ENCODE results near the gene BTBD16. TPM values are rescaled to one million over a fixed set of nuclear protein-coding genes. Genes with fewer than 3 reads are reported as not detected.

BTBD16 gene
- total and polyA plus RNA-seq, 10 of the 15 experiments (the other 5 are each of a cell fraction or from before 2014, with no cell fraction given), result 0.11 TPM; not detected in 9

- no peak overlapping the region for H3K9ac ChIP-seq (ENCODE audit: control insufficient read depth, insufficient read depth, low read length)
- no peaks in the 10 kb centered on the region for H3K79me2 ChIP-seq (ENCODE audit: control insufficient read depth, insufficient read depth, low read length)
- ATAC-seq, result no peak
- 50% methylated on average over 11 of the region's 11 CpGs for WGBS (ENCODE audit: insufficient coverage, insufficient replicate concordance, low lambda C conversion rate, missing lambda C conversion rate)
- POLR2A ChIA-PET, result no interaction called here
- H3K27me3 ChIP-seq (replicated peaks in 1 of 2; ENCODE audit: control insufficient read depth in 2 of 2, insufficient read depth in 2 of 2, low read length in 1 of 2), result 0 out of 4 replicates have a peak, but pooled peaks cover 0 to 1% of the 10 kb centered on the region in 2 experiments
- SMC1A ChIA-PET (ENCODE audit: uncharacterized antibody, unreplicated experiment), result no interaction called here
- DNase-seq (ENCODE audit: low read depth, low spot score), result no peak
- in situ Hi-C loops (cut with MboI), result no loop called here
- no peaks in the 10 kb centered on the region for H3K36me3 ChIP-seq (ENCODE audit: control insufficient read depth in 2 of 2, insufficient read depth in 2 of 2, low read length in 1 of 2)
- no TSS peak for BruUV-seq (replicated peaks)
- RAD21 ChIA-PET (ENCODE audit: unreplicated experiment), result no interaction called here
- no peaks in the 10 kb centered on the region for H3K4me1 ChIP-seq (ENCODE audit: control insufficient read depth, insufficient read depth, low read length)
- intact Hi-C loops (cut with micrococcal nuclease; ENCODE audit: unreplicated experiment), result no loop called here
- no peak overlapping the region for H3K4me2 ChIP-seq (ENCODE audit: control insufficient read depth, insufficient read depth)
- no peak overlapping the region for H2AFZ ChIP-seq (ENCODE audit: control insufficient read depth, low read depth, low read length)
- H3K27ac ChIP-seq (ENCODE audit: control insufficient read depth, insufficient read depth), result no peak overlapping the region
- FAIRE-seq, result no peak
- CTCF ChIA-PET, result no interaction called here
- H3K4me3 ChIP-seq, result no peak overlapping the region
- no peaks in the 10 kb centered on the region for H3K9me3 ChIP-seq (replicated peaks; ENCODE audit: control insufficient read depth, insufficient read depth, low read length)
- H4K20me1 ChIP-seq (ENCODE audit: control insufficient read depth, insufficient read depth), result no peaks in the 10 kb centered on the region
- TF ChIP-seq EGR1 (IDR thresholded peaks at IDR 0.05; ENCODE audit: borderline replicate concordance in 1 of 2, low read depth in 2 of 2, low read length in 2 of 2) (no peak), ESRRA (IDR thresholded peaks at IDR 0.05; ENCODE audit: low read length) (no peak), PML (IDR thresholded peaks at IDR 0.05; ENCODE audit: low read length) (no peak), IKZF2 (IDR thresholded peaks at IDR 0.05) (no peak), DPF2 (IDR thresholded peaks at IDR 0.05) (no peak), SKIL (IDR thresholded peaks at IDR 0.05; ENCODE audit: low read depth, poor library complexity, severe bottlenecking) (no peak), PKNOX1 (IDR thresholded peaks at IDR 0.05) (no peak), FOXK2 (IDR thresholded peaks at IDR 0.05) (no peak), ZBED1 (IDR thresholded peaks at IDR 0.05; ENCODE audit: borderline replicate concordance) (no peak), ZNF24 (IDR thresholded peaks at IDR 0.05) (no peak), MXI1 (IDR thresholded peaks at IDR 0.05; ENCODE audit: low read depth, low read length) (no peak), SP1 (IDR thresholded peaks at IDR 0.05; ENCODE audit: low read depth, low read length) (no peak), BCLAF1 (IDR thresholded peaks at IDR 0.05) (no peak), SMAD5 (IDR thresholded peaks at IDR 0.05; ENCODE audit: low read depth) (no peak), HDGF (IDR thresholded peaks at IDR 0.05) (no peak), BACH1 (IDR thresholded peaks at IDR 0.05; ENCODE audit: borderline replicate concordance) (no peak), YBX1 (IDR thresholded peaks at IDR 0.05) (no peak)
Measured at GRCh38 chr10:122245897-122246296, 25.2 kb upstream of the BTBD16 start.
